Smooth muscle cell (in vitro differentiated cells): ENCODE results near the gene NBPF3. TPM values are rescaled to one million over a fixed set of nuclear protein-coding genes. Genes with fewer than 3 reads are reported as not detected.
A peak's percentile ranks its signal among the peaks of the same experiment; 100 is the strongest.
"Not testable (repeated sequence)": the region's sequence is repeated elsewhere in the genome, so short reads cannot be mapped to it uniquely, and the experiment has no call there.

ENCODE experiments used
- DNase-seq: peaks from one replicate; lab custom pipeline; 2025; ENCODE audit not compliant: unreplicated experiment; lab: John Stamatoyannopoulos, UW
- H2AFZ ChIP-seq: fragments of 200-600 bp; sonication (generic); 2 replicates; pipeline ENCODE4 v1.6.0; 2016; ENCODE audit warnings: antibody characterized with exemption, low read depth, mild to moderate bottlenecking
- H3F3A ChIP-seq: fragments of 200-600 bp; sonication (generic); 2 replicates; pipeline ENCODE4 v1.6.0; 2017; ENCODE audit warnings: antibody characterized with exemption, low read depth
- H3K27ac ChIP-seq: fragments of 200-600 bp; sonication (generic); 2 replicates; pipeline ENCODE4 v1.5.1; 2016; ENCODE audit warnings: low read depth, mild to moderate bottlenecking
- H3K27me3 ChIP-seq: fragments of 200-600 bp; sonication (generic); 2 replicates; pipeline ENCODE4 v1.6.1; 2016; ENCODE audit warnings: low read depth, mild to moderate bottlenecking
- H3K36me3 ChIP-seq: fragments of 200-600 bp; sonication (generic); 2 replicates; pipeline ENCODE4 v1.5.1; 2016; ENCODE audit warnings: low read depth
- H3K4me1 ChIP-seq: fragments of 200-600 bp; sonication (generic); 2 replicates; pipeline ENCODE4 v1.5.1; 2016; ENCODE audit warnings: low read depth
- H3K4me2 ChIP-seq: fragments of 200-600 bp; sonication (generic); 2 replicates; pipeline ENCODE4 v1.6.0; 2016; ENCODE audit warnings: mild to moderate bottlenecking
- H3K4me3 ChIP-seq: fragments of 200-600 bp; sonication (generic); 2 replicates; pipeline ENCODE4 v1.5.1; 2016; ENCODE audit warnings: mild to moderate bottlenecking
- H3K79me2 ChIP-seq: fragments of 200-600 bp; sonication (generic); 2 replicates; pipeline ENCODE4 v1.6.0; 2016; ENCODE audit warnings: low read depth, mild to moderate bottlenecking
- H3K9ac ChIP-seq: fragments of 200-600 bp; sonication (generic); 2 replicates; pipeline ENCODE4 v1.6.0; 2016; ENCODE audit warnings: low read depth
- H3K9me3 ChIP-seq: fragments of 200-600 bp; sonication (generic); replicated peaks from 2 replicates; pipeline ENCODE4 v1.5.1; 2016; ENCODE audit warnings: low read depth
- H4K20me1 ChIP-seq: fragments of 200-600 bp; sonication (generic); 2 replicates; pipeline ENCODE4 v1.6.0; 2016; ENCODE audit warnings: low read depth
- CTCF ChIP-seq: fragments of 200-600 bp; sonication (generic); IDR thresholded peaks from 2 replicates; pipeline ENCODE4 v1.5.1; 2017; ENCODE audit warnings: borderline replicate concordance, mild to moderate bottlenecking, antibody characterized with exemption; ENCODE audit not compliant: insufficient read depth, poor library complexity, severe bottlenecking
- WGBS: methylation state at CpG from one replicate; pipeline ENCODE4 v1.1.7; 2016; ENCODE audit warnings: low lambda C conversion rate; 5-methylcytosine and 5-hydroxymethylcytosine counted together
- polyA plus RNA-seq: library from polyadenylated mRNA; unstranded; fragments of >200 nt; fragmentation: Nextera tagmentation; extraction: Ambion mirVana; gene quantifications from 2 replicates; pipeline ENCODE4 v1.2.1, GENCODE V29; 2016
- total RNA-seq: library from RNA; depleted of rRNA; stranded (reverse); fragments of >200 nt; gene quantifications from 2 replicates; pipeline ENCODE4 v1.2.3, GENCODE V29; 2014

Gene NBPF3
- total and polyA plus RNA-seq, 2 experiments from 2014 or later = 7.5 to 11.0 TPM

GRCh38 chr1:21437341-21437640 is 2.6 kb upstream of the NBPF3 start:
- no peaks in the 10 kb centered on the region for H3K36me3 ChIP-seq
- no peak for TF ChIP-seq CTCF
- H3K79me2 ChIP-seq = peaks cover 12% of the 10 kb centered on the region
- H3K4me1 ChIP-seq = peaks cover 6% of the 10 kb centered on the region
- no peak overlapping the region for H3K27ac ChIP-seq
- peak overlapping the region; percentile 47 for H3K4me3 ChIP-seq
- H3K4me2 ChIP-seq = peak overlapping the region; percentile 86
- H2AFZ ChIP-seq = peak overlapping the region; percentile 51
- 65% methylated on average over 15 of the region's 15 CpGs for WGBS
- peaks cover 8% of the 10 kb centered on the region for H4K20me1 ChIP-seq
- DNase-seq = no peak
- H3K9ac ChIP-seq = no peak overlapping the region
- no peaks in the 10 kb centered on the region for H3F3A ChIP-seq
- H3K9me3 ChIP-seq = no peaks in the 10 kb centered on the region
- H3K27me3 ChIP-seq = no peaks in the 10 kb centered on the region

GRCh38 chr1:21438646-21439312 is 1.2 kb upstream of the NBPF3 start:
- not testable (repeated sequence) for H3K4me1 ChIP-seq, H3F3A ChIP-seq, H3K36me3 ChIP-seq, H3K4me3 ChIP-seq, H3K27me3 ChIP-seq, H3K9me3 ChIP-seq, H3K4me2 ChIP-seq, H3K27ac ChIP-seq, H3K9ac ChIP-seq, H2AFZ ChIP-seq, DNase-seq
- H3K79me2 ChIP-seq = peaks cover 12% of the 10 kb centered on the region
- 91% methylated on average over 12 of the region's 12 CpGs for WGBS
- peaks cover 16% of the 10 kb centered on the region for H4K20me1 ChIP-seq

- Histone ChIP-seq H2AFZ (peak overlapping the region; percentile 88), H3K9ac (peak overlapping the region; percentile 66), H3K36me3 (no peaks in the 10 kb centered on the region), H4K20me1 (peaks cover 22% of the 10 kb centered on the region), H3K79me2 (peaks cover 12% of the 10 kb centered on the region), H3K9me3 (no peaks in the 10 kb centered on the region), H3F3A (no peaks in the 10 kb centered on the region), H3K4me3 (peak overlapping the region; percentile 87), H3K4me1 (peaks cover 6% of the 10 kb centered on the region), H3K27ac (no peak overlapping the region), H3K27me3 (no peaks in the 10 kb centered on the region), H3K4me2 (peak overlapping the region; percentile 89)
- DNase-seq = no peak
- 40% methylated on average over 7 of the region's 7 CpGs for WGBS
- no peak for TF ChIP-seq CTCF
These were observed 604 bp upstream of the NBPF3 start for GRCh38 chr1:21439345-21439720.

GRCh38 chr1:21440630-21441125 is 741 bp downstream of the NBPF3 start:
- not testable (repeated sequence) for H3K36me3 ChIP-seq, H3K4me1 ChIP-seq, H3K9me3 ChIP-seq, H3K27me3 ChIP-seq, H3F3A ChIP-seq, DNase-seq, H3K27ac ChIP-seq
- WGBS = 10% methylated on average over 20 of the region's 21 CpGs
- H3K79me2 ChIP-seq = peaks cover 16% of the 10 kb centered on the region
- H3K9ac ChIP-seq = peak overlapping the region; percentile 11
- peaks cover 30% of the 10 kb centered on the region for H4K20me1 ChIP-seq
- H2AFZ ChIP-seq = peak overlapping the region; percentile 88
- peak overlapping the region; percentile 89 for H3K4me2 ChIP-seq
- peak overlapping the region; percentile 87 for H3K4me3 ChIP-seq

GRCh38 chr1:21446647-21447046 is 6.7 kb downstream of the NBPF3 start:
- 87% methylated on average over 2 of the region's 2 CpGs for WGBS
- not testable (repeated sequence) for H3K4me1 ChIP-seq, H3K36me3 ChIP-seq, H2AFZ ChIP-seq, H3K4me3 ChIP-seq, H3F3A ChIP-seq, H3K79me2 ChIP-seq, H3K9ac ChIP-seq, H3K9me3 ChIP-seq, DNase-seq, H3K27me3 ChIP-seq, H3K4me2 ChIP-seq, H3K27ac ChIP-seq
- peaks cover 40% of the 10 kb centered on the region for H4K20me1 ChIP-seq
